GM21360 (cell line): ENCODE results near the gene FMNL3.
"Not testable (repeated sequence)": the region's sequence is repeated elsewhere in the genome, so short reads cannot be mapped to it uniquely, and the experiment has no call there.

Experiments
- ATAC-seq: cut with Tn5 transposase; IDR thresholded peaks from one replicate; pipeline ENCODE4 v1.9.1; 2021; ENCODE audit warnings: mild to moderate bottlenecking, moderate library complexity; ENCODE audit not compliant: unreplicated experiment

FMNL3 gene

GRCh38 chr12:49609059-49609874 is 97.9 kb downstream of the FMNL3 start:
- ATAC-seq, result no peak

- ATAC-seq, result not testable (repeated sequence)
Observed at GRCh38 chr12:49605539-49605938, 101.7 kb downstream of the FMNL3 start, which contains the start of gene FAM186B. TSS of gene FAM186B (minus strand) at chr12:49605639. CDS start at chr12:49605477, 162 bp downstream.

GRCh38 chr12:49604856-49605255 is 102.3 kb downstream of the FMNL3 start:
- no peak for ATAC-seq

GRCh38 chr12:49603721-49604120 is 103.5 kb downstream of the FMNL3 start:
- ATAC-seq, result no peak

- ATAC-seq, result no peak
Observed at GRCh38 chr12:49599961-49600360, 107.2 kb downstream of the FMNL3 start.

- ATAC-seq, result no peak
Observed at GRCh38 chr12:49598527-49598926, 108.7 kb downstream of the FMNL3 start.

GRCh38 chr12:49588721-49589516 is 118.3 kb downstream of the FMNL3 start:
- ATAC-seq, result no peak

GRCh38 chr12:49588281-49588680 is 118.9 kb downstream of the FMNL3 start:
- no peak for ATAC-seq

GRCh38 chr12:49587174-49587908 is 119.9 kb downstream of the FMNL3 start:
- no peak for ATAC-seq
